Smooth muscle cell (in vitro differentiated cells): Measurements from ENCODE around the gene KCNH1. TPM values are rescaled to one million over a fixed set of nuclear protein-coding genes. Genes with fewer than 3 reads are reported as not detected.
"Not testable (repeated sequence)": the region's sequence is repeated elsewhere in the genome, so short reads cannot be mapped to it uniquely, and the experiment has no call there.

Experiments used
- DNase-seq: peaks from one replicate; lab custom pipeline; 2025; ENCODE audit not compliant: unreplicated experiment; lab: John Stamatoyannopoulos, UW
- H2AFZ ChIP-seq: fragments of 200-600 bp; sonication (generic); 2 replicates; pipeline ENCODE4 v1.6.0; 2016; ENCODE audit warnings: antibody characterized with exemption, low read depth, mild to moderate bottlenecking
- H3F3A ChIP-seq: fragments of 200-600 bp; sonication (generic); 2 replicates; pipeline ENCODE4 v1.6.0; 2017; ENCODE audit warnings: antibody characterized with exemption, low read depth
- H3K27ac ChIP-seq: fragments of 200-600 bp; sonication (generic); 2 replicates; pipeline ENCODE4 v1.5.1; 2016; ENCODE audit warnings: low read depth, mild to moderate bottlenecking
- H3K27me3 ChIP-seq: fragments of 200-600 bp; sonication (generic); 2 replicates; pipeline ENCODE4 v1.6.1; 2016; ENCODE audit warnings: low read depth, mild to moderate bottlenecking
- H3K36me3 ChIP-seq: fragments of 200-600 bp; sonication (generic); 2 replicates; pipeline ENCODE4 v1.5.1; 2016; ENCODE audit warnings: low read depth
- H3K4me1 ChIP-seq: fragments of 200-600 bp; sonication (generic); 2 replicates; pipeline ENCODE4 v1.5.1; 2016; ENCODE audit warnings: low read depth
- H3K4me2 ChIP-seq: fragments of 200-600 bp; sonication (generic); 2 replicates; pipeline ENCODE4 v1.6.0; 2016; ENCODE audit warnings: mild to moderate bottlenecking
- H3K4me3 ChIP-seq: fragments of 200-600 bp; sonication (generic); 2 replicates; pipeline ENCODE4 v1.5.1; 2016; ENCODE audit warnings: mild to moderate bottlenecking
- H3K79me2 ChIP-seq: fragments of 200-600 bp; sonication (generic); 2 replicates; pipeline ENCODE4 v1.6.0; 2016; ENCODE audit warnings: low read depth, mild to moderate bottlenecking
- H3K9ac ChIP-seq: fragments of 200-600 bp; sonication (generic); 2 replicates; pipeline ENCODE4 v1.6.0; 2016; ENCODE audit warnings: low read depth
- H3K9me3 ChIP-seq: fragments of 200-600 bp; sonication (generic); replicated peaks from 2 replicates; pipeline ENCODE4 v1.5.1; 2016; ENCODE audit warnings: low read depth
- H4K20me1 ChIP-seq: fragments of 200-600 bp; sonication (generic); 2 replicates; pipeline ENCODE4 v1.6.0; 2016; ENCODE audit warnings: low read depth
- WGBS: methylation state at CpG from one replicate; pipeline ENCODE4 v1.1.7; 2016; ENCODE audit warnings: low lambda C conversion rate; 5-methylcytosine and 5-hydroxymethylcytosine counted together
- polyA plus RNA-seq: library from polyadenylated mRNA; unstranded; fragments of >200 nt; fragmentation: Nextera tagmentation; extraction: Ambion mirVana; gene quantifications from 2 replicates; pipeline ENCODE4 v1.2.1, GENCODE V29; 2016
- total RNA-seq: library from RNA; depleted of rRNA; stranded (reverse); fragments of >200 nt; gene quantifications from 2 replicates; pipeline ENCODE4 v1.2.3, GENCODE V29; 2014
- TF ChIP-seq, protein P1 (sequence below): fragments of 200-600 bp; sonication (generic); IDR thresholded peaks from 2 replicates; pipeline ENCODE4 v1.5.1; 2017; ENCODE audit warnings: borderline replicate concordance, mild to moderate bottlenecking, antibody characterized with exemption; ENCODE audit not compliant: insufficient read depth, poor library complexity, severe bottlenecking

The KCNH1 gene
- total and polyA plus RNA-seq, 2 experiments from 2014 or later: 0.30 to 1.9 TPM

DNA sequence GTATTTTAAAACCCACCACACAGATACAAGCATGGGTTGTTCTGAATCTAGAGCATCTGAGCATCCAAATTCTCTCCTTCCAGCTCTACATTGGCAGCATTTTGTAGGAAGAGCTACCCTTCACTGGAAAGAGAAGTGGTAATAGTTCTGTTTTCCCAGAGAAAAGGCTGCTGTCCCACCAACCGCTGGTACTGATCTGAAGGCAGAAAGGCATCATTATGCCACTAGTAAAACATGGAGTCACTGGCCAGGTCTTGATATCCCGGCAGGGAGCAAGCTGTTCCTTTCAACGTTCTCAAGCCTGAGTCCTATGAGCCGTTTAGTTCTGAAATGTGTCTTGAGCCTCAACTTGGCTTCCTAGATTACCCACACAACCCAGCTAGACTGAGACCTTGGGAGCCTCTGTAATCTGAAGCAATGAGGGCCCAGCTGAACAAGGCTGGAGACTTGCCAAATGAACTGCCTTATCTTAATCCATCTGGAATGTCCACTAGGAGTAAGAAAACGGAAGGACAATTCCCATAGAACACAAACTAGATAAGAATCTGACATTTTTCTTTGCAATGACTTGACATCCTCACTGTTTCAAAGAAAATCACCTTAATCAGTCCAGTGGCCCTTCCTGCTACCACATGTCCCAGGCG is 116.8 kb downstream of the KCNH1 start:
- Histone ChIP-seq H3K27ac (no peak overlapping the region), H4K20me1 (no peaks in the 10 kb centered on the region), H3K9me3 (no peaks in the 10 kb centered on the region), H3K9ac (no peak overlapping the region), H3F3A (no peaks in the 10 kb centered on the region), H3K36me3 (no peaks in the 10 kb centered on the region), H3K4me1 (no peaks in the 10 kb centered on the region), H3K79me2 (no peaks in the 10 kb centered on the region), H3K27me3 (peaks cover 11% of the 10 kb centered on the region), H2AFZ (no peak overlapping the region), H3K4me2 (no peak overlapping the region), H3K4me3 (no peak overlapping the region)
- TF ChIP-seq, protein P1, sequence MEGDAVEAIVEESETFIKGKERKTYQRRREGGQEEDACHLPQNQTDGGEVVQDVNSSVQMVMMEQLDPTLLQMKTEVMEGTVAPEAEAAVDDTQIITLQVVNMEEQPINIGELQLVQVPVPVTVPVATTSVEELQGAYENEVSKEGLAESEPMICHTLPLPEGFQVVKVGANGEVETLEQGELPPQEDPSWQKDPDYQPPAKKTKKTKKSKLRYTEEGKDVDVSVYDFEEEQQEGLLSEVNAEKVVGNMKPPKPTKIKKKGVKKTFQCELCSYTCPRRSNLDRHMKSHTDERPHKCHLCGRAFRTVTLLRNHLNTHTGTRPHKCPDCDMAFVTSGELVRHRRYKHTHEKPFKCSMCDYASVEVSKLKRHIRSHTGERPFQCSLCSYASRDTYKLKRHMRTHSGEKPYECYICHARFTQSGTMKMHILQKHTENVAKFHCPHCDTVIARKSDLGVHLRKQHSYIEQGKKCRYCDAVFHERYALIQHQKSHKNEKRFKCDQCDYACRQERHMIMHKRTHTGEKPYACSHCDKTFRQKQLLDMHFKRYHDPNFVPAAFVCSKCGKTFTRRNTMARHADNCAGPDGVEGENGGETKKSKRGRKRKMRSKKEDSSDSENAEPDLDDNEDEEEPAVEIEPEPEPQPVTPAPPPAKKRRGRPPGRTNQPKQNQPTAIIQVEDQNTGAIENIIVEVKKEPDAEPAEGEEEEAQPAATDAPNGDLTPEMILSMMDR: no peak
- WGBS: 49% methylated on average over 6 of the region's 6 CpGs
- DNase-seq: no peak

DNA sequence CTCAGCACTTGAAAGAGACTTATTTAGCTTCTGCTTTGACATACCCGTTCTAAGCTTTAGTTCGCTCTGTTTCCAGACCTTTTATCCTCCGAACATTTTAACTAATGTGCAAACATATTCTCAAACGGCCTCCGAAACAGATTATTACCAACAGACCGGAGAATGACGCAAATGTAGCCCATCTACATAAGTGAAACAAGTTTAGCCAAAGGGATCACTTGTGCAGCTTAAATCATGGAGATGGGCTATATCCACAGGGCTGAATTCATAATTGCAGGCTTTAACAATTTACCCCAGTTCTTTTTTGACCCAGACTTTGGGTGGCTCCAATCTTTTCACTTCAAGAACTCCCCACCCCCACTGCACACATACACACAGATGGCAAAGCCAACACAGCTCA is 119.7 kb downstream of the KCNH1 start:
- H3K4me2 ChIP-seq: no peak overlapping the region
- no peaks in the 10 kb centered on the region for H3K9me3 ChIP-seq
- no peak overlapping the region for H3K9ac ChIP-seq
- 67% methylated on average over 7 of the region's 7 CpGs for WGBS
- H3K36me3 ChIP-seq: no peaks in the 10 kb centered on the region
- TF ChIP-seq, protein P1: no peak
- no peaks in the 10 kb centered on the region for H3K79me2 ChIP-seq
- no peaks in the 10 kb centered on the region for H3F3A ChIP-seq
- H3K4me3 ChIP-seq: no peak overlapping the region
- peaks cover 11% of the 10 kb centered on the region for H3K27me3 ChIP-seq
- H2AFZ ChIP-seq: no peak overlapping the region
- H3K4me1 ChIP-seq: no peaks in the 10 kb centered on the region
- no peak for DNase-seq
- H3K27ac ChIP-seq: no peak overlapping the region
- no peaks in the 10 kb centered on the region for H4K20me1 ChIP-seq

DNA sequence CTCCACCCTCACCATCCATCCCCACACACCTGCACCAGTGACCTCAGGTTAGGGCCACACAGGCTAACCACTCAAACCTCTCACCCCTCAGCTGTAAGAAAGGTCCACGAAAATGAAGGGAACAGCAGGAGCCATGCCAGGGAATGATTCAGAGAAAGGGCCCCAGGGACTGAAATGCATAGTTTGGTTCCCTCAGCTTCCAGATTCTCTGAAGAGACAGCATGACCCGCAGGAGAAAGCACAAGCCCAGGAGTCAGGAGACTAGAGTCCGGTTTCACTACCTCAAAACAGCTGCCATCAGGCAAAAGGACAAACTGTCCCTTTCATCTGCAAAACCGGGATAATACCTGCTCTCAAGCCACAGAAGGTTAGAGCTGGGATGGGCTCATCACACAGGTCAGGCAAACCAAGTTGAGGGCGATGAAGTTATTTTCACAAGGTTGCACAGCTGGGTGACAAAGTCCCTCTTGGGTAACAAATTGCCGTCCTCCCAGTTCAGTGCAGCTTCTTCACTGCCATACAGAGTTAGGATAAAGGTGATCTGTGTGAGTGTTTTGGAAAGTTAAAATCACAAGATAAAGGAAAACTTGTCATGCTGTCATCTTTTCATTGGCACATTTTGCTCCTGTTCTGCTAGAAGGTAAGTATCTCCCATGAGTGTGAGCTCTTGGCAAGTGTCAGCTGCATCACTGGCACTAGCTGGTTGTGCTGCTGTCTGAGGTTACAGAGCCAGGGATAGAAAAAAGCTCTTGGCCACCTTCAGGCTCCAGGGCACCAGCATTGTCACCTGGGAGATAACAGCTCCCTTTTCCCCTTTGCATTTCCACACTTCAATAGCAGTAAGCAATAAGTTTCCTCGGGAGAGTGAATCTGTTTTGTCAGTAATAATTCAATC is 120.4 kb downstream of the KCNH1 start:
- H3K27me3 ChIP-seq: peaks cover 11% of the 10 kb centered on the region
- no peaks in the 10 kb centered on the region for H3K9me3 ChIP-seq
- no peak overlapping the region for H3K27ac ChIP-seq
- H3F3A ChIP-seq: no peaks in the 10 kb centered on the region
- H2AFZ ChIP-seq: no peak overlapping the region
- TF ChIP-seq, protein P1: no peak
- H3K9ac ChIP-seq: no peak overlapping the region
- H3K4me1 ChIP-seq: no peaks in the 10 kb centered on the region
- H3K4me2 ChIP-seq: no peak overlapping the region
- 61% methylated on average over 7 of the region's 7 CpGs for WGBS
- no peaks in the 10 kb centered on the region for H3K79me2 ChIP-seq
- H3K36me3 ChIP-seq: no peaks in the 10 kb centered on the region
- no peaks in the 10 kb centered on the region for H4K20me1 ChIP-seq
- H3K4me3 ChIP-seq: no peak overlapping the region
- no peak for DNase-seq

DNA sequence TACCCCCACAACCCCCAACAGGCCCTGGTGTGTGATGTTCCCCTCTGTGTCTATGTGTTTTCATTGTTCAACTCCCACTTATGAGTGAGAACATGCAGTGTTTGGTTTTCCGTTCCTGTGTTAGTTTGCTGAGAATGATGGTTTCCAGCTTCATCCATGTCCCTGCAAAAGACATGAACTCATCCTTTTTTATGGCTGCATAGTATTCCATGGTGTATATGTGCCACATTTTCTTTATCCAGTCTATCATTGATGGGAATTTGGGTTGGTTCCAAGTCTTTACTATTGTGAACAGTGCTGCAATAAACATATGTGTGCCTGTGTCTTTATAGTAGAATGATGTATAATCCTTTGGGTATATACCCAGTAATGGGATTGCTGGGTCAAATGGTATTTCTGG is 122.8 kb downstream of the KCNH1 start:
- not testable (repeated sequence) for H3F3A ChIP-seq, H3K9ac ChIP-seq, H3K4me3 ChIP-seq, H3K36me3 ChIP-seq, DNase-seq, H3K4me1 ChIP-seq, H3K27ac ChIP-seq, H3K4me2 ChIP-seq, H4K20me1 ChIP-seq, H3K9me3 ChIP-seq, H2AFZ ChIP-seq, H3K79me2 ChIP-seq
- H3K27me3 ChIP-seq: peaks cover 16% of the 10 kb centered on the region
- 77% methylated on average over 1 of the region's 1 CpG for WGBS
